Fibroblast of pulmonary artery (primary cell): ENCODE results near the gene TBC1D16.

Experiments used
- DNase-seq: peaks from one replicate; pipeline ENCODE4 v3.0.0-alpha.2; 2010; ENCODE audit warnings: low read depth
- H3K4me3 ChIP-seq: replicated peaks from 2 replicates; pipeline ENCODE4 v1.5.1; 2011; ENCODE audit warnings: low read depth, mild to moderate bottlenecking, control low read depth, low read length, moderate library complexity
- TF ChIP-seq, protein P1 (sequence below): IDR thresholded peaks from 2 replicates; pipeline ENCODE4 v1.5.1; 2011; ENCODE audit warnings: mild to moderate bottlenecking, control low read depth, low read length, inconsistent platforms; ENCODE audit errors: missing control alignments

TBC1D16 gene

DNA sequence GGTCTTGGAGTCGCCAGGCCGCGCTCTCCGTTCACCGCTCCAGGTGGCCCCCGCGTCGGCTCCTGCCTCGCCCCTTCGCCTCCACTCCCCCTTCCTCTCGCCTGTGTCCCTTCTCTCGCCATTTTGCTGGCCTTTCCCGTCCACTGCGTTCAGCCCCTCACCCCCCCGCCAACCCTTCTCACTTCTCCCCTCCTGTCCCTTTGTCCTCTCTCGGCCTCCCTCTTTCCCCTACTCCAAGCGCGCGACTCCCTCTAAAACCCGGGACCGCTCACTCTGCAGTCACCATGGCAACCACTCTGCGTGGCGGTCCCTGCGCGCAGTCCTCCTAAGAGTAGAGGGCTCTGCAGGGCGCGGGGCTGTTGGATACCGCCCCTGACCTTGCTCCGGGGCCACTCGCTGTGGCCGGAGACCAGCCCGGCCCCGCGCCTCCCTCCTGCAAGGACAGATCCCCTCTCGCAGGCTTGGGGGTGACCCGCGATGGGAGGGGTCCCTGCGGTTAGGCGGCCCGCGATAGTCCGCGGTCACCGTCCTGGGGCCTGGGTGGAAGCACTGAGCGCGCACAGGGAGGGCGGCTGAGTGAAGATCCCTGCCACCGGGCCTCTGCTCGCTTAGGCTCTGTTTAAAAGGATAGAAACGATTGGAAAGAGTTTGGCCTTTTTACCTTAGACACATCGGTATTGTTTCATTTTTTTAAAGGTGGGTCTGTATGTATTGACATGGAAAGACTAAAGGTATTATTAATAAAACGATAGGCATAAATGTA, 1.2 kb upstream of the TBC1D16 start:
- TF ChIP-seq, protein P1, sequence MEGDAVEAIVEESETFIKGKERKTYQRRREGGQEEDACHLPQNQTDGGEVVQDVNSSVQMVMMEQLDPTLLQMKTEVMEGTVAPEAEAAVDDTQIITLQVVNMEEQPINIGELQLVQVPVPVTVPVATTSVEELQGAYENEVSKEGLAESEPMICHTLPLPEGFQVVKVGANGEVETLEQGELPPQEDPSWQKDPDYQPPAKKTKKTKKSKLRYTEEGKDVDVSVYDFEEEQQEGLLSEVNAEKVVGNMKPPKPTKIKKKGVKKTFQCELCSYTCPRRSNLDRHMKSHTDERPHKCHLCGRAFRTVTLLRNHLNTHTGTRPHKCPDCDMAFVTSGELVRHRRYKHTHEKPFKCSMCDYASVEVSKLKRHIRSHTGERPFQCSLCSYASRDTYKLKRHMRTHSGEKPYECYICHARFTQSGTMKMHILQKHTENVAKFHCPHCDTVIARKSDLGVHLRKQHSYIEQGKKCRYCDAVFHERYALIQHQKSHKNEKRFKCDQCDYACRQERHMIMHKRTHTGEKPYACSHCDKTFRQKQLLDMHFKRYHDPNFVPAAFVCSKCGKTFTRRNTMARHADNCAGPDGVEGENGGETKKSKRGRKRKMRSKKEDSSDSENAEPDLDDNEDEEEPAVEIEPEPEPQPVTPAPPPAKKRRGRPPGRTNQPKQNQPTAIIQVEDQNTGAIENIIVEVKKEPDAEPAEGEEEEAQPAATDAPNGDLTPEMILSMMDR, result no peak
- DNase-seq, result peak; percentile 24
- H3K4me3 ChIP-seq, result peak overlapping the region; percentile 80

DNA sequence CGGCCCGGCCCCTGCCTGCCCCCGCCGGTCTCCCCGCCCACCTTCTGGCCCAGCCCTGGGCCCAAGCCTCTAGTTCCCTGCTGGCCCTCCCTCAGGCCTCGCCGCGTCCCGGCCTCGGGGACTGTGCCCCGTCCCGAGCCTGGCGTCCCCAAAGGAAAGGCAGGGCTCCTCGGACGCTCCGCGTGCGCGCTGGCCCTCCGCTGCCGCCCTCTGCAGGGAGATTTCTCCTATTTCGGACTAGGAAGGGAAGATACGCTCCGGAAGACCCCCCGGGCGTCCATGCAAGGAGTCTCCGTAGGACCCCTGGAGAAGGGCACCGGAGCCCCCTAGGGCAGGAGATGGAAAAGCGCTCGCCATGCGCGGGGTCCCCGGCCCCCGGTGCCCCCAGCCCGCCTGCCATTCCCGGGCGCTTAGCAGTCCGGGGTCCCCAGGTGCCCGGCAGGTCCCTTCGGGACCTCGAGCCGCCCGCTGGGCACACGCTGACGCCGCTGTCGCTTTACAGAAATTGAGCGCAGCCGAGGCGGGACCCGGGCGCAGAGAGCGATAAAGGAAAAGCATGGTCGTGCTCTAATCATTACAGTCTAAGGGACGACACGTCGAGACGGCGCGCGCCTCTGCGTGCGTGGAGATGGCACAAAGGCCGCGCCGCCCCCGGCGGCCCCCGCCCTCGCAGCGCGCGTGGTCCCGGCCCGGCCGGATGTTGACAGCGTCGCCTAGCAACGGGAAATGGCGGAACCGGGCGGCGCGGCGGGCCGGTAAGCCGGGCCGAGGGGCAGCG, 454 bp upstream of the TBC1D16 start, which contains the start of gene CCDC40:
Gene CCDC40 (plus strand): TSS at position 706 of the 778 bp plus-strand sequence. CDS start 21 bp downstream, at position 727.
- H3K4me3 ChIP-seq, result peak within 1 kb of the TSS; percentile 80
- TF ChIP-seq, protein P1, result no peak
- DNase-seq, result peak; percentile 73

DNA sequence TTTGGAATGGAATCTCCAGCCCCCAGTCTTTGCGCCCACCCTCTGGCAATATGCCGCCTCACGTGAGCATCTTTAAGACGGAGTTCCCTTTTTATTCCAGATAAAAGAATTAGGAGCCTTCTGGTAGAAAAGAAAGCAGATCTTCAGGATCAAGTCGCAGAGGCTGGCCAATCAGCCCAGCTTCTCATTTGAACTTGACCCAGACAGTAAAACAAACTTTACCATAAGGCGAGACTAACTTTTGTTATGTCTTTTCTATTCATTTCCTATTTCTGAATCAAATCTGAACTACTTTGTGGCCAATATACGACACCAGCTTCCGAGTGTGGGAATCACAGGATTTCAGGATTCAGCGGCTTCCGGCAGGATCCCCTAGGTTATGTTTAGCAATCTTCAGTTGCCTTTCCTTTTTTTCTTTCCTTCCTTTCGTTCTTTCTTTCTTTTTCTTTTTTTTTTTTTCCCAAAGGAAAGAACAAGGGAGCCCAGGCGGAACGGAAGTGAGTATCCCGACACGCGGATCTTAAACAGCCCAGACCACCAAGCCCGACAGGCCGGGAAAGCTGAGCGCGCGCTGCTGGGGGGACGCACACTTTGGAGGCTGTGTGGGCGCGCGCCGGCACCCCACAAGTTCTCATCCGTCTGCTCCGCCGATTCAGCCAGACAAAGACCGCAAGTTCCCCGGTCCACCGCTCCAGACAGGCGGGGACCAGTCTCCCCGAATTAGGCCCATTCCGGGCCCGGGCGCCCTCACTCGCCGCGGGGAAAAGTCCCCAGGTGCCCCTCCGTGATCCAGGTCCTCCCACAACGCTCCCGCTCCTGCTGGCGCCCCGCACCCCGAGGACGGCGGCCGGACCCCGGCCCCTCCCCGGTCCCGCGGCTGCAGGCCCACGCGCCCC, 633 bp downstream of the TBC1D16 start:
- peak; percentile 39 for DNase-seq
- H3K4me3 ChIP-seq, result peak overlapping the region; percentile 79
- TF ChIP-seq, protein P1, result no peak

DNA sequence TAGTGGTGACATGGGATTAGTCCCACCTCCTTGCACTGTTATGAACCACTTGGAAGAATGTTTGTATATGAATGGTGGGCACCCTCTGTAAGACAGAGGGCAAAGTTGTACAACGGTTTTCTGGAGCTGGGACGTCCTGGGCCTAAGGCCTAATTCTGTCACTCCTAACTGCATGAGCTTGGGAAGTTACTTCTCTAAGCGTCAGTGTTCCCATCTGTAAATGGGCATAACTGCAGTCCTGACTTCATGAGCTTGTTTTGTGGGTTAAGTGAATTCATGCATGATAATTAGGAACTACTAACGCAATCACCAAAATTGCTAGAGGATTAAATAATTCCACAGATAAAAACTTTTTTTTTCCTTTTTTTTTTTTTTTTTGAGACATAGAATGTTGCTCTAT, 1.8 kb downstream of the TBC1D16 start:
- no peak overlapping the region for H3K4me3 ChIP-seq
- DNase-seq, result no peak
- TF ChIP-seq, protein P1, result no peak

DNA sequence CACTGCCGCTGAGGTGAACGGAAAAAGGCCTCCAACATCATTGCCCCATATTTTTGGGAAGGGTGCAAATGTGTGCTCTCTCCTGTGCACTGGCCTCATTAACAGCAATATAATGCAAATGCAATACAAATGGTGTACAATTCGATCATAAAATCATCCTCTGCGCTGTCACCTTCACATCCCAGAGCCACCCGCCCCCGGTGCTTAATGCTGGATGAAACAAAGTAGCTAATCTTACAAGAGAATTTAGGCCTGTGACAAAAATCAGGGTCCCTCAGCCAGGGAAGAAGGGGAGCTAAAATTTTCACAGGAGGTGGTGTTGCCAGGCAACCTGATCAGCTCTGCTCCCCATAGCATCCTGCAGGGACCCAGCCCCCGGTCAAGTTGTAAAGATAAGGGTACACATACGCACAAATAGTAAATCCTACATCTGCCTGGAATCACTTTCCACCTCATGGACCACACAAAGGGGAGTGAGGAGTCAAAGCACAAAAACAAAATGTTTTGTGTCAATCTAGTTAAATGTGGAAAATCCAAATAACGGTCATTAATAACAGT, 3.0 kb downstream of the TBC1D16 start:
- TF ChIP-seq, protein P1, result no peak
- no peak overlapping the region for H3K4me3 ChIP-seq
- no peak for DNase-seq

DNA sequence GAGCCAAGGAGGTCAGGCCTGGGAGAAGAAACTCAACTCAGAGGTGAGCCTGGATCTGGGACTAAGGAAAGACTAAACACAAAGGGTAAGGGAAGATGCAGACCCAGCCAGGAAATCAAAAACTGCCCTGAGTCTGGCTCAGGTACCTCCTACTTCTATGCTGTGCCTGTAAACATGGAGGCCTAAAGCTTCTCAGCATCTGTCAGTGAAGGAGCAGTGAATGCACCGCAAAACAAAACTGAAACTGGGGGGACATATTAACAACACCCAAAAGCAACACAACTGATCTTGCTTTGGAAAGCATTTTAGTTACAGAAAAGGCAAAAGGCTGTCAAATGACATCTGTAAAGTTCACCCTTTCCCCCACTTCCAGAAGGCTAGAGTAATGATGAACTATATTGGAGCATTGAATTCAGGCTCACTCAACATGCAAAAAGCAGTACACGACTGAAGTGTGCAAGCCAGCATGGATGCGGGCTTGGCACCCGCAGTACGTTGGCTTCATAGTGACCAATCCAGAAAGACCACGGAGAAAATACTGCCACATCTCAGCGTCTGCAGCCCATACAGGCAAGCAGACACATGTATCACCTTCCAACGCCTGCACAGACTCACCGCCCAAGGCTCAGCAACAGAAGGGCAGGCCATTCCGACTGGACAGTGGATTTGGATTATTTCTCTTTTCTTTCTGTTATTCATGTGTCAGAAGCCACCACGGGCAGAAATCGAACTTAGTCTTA, 3.8 kb downstream of the TBC1D16 start:
- TF ChIP-seq, protein P1, result no peak
- no peak for DNase-seq
- no peak overlapping the region for H3K4me3 ChIP-seq
